ENCODE measurements around the gene CEL.
"Not testable (repeated sequence)": the region's sequence is repeated elsewhere in the genome, so short reads cannot be mapped to it uniquely, and the experiment has no call there.

Gene CEL

GRCh38 chr9:133081957-133082644, 20.3 kb downstream of the CEL start:
- not testable (repeated sequence) for H3K4me2 ChIP-seq (ENCODE audit: low read length); H3K4me3 ChIP-seq (ENCODE audit: low read length); H3K79me2 ChIP-seq (ENCODE audit: control insufficient read depth, insufficient read depth, low read length); H2BK15ac ChIP-seq (replicated peaks; ENCODE audit: low read depth); H3K36me3 ChIP-seq (ENCODE audit: control insufficient read depth, insufficient read depth, low read length); DNase-seq; H3K27ac ChIP-seq (ENCODE audit: low read depth, low read length); H3K23ac ChIP-seq (ENCODE audit: low read length); H3K4me1 ChIP-seq (ENCODE audit: control insufficient read depth, low read depth, low read length); H4K5ac ChIP-seq (ENCODE audit: low read length); H2BK120ac ChIP-seq (ENCODE audit: low read depth, low read length); H3K56ac ChIP-seq (ENCODE audit: low read length); H3K79me1 ChIP-seq (ENCODE audit: low read length); H3K18ac ChIP-seq (ENCODE audit: low read length); H3K9ac ChIP-seq (ENCODE audit: low read length); H3K27me3 ChIP-seq (ENCODE audit: insufficient read depth, low read length, poor library complexity); H3K4ac ChIP-seq (ENCODE audit: low read depth, low read length); H2BK5ac ChIP-seq (ENCODE audit: low read length); H4K8ac ChIP-seq (ENCODE audit: low read depth, low read length); H2AK5ac ChIP-seq (ENCODE audit: low read length)
- WGBS (ENCODE audit: extremely low coverage, insufficient coverage, low lambda C conversion rate) = no CpG with 5 or more reads among the region's 12 CpGs

- not testable (repeated sequence) for H3K4me1 ChIP-seq (ENCODE audit: control insufficient read depth, low read depth, low read length); H3K4me3 ChIP-seq (ENCODE audit: low read length); H2AK5ac ChIP-seq (ENCODE audit: low read length); H3K27ac ChIP-seq (ENCODE audit: low read depth, low read length); H3K23ac ChIP-seq (ENCODE audit: low read length); H4K5ac ChIP-seq (ENCODE audit: low read length); DNase-seq; H3K4me2 ChIP-seq (ENCODE audit: low read length); H3K36me3 ChIP-seq (ENCODE audit: control insufficient read depth, insufficient read depth, low read length); H3K56ac ChIP-seq (ENCODE audit: low read length); H2BK120ac ChIP-seq (ENCODE audit: low read depth, low read length); H3K79me2 ChIP-seq (ENCODE audit: control insufficient read depth, insufficient read depth, low read length); H2BK5ac ChIP-seq (ENCODE audit: low read length); H3K4ac ChIP-seq (ENCODE audit: low read depth, low read length); H3K9ac ChIP-seq (ENCODE audit: low read length); H4K8ac ChIP-seq (ENCODE audit: low read depth, low read length); H3K79me1 ChIP-seq (ENCODE audit: low read length); H3K18ac ChIP-seq (ENCODE audit: low read length); H2BK15ac ChIP-seq (replicated peaks; ENCODE audit: low read depth); H3K27me3 ChIP-seq (ENCODE audit: insufficient read depth, low read length, poor library complexity)
- no CpG with 5 or more reads among the region's 9 CpGs for WGBS (ENCODE audit: extremely low coverage, insufficient coverage, low lambda C conversion rate)
Observed at GRCh38 chr9:133083688-133084087, 21.9 kb downstream of the CEL start.

GRCh38 chr9:133086212-133086860, 24.6 kb downstream of the CEL start:
- not testable (repeated sequence) for H4K5ac ChIP-seq (ENCODE audit: low read length); H2BK120ac ChIP-seq (ENCODE audit: low read depth, low read length); H4K8ac ChIP-seq (ENCODE audit: low read depth, low read length); H3K4me3 ChIP-seq (ENCODE audit: low read length); H2AK5ac ChIP-seq (ENCODE audit: low read length); H3K36me3 ChIP-seq (ENCODE audit: control insufficient read depth, insufficient read depth, low read length); H3K23ac ChIP-seq (ENCODE audit: low read length); H3K79me2 ChIP-seq (ENCODE audit: control insufficient read depth, insufficient read depth, low read length); H3K27me3 ChIP-seq (ENCODE audit: insufficient read depth, low read length, poor library complexity); H3K4me1 ChIP-seq (ENCODE audit: control insufficient read depth, low read depth, low read length); H2BK15ac ChIP-seq (replicated peaks; ENCODE audit: low read depth); DNase-seq; H3K79me1 ChIP-seq (ENCODE audit: low read length); H3K18ac ChIP-seq (ENCODE audit: low read length); H3K27ac ChIP-seq (ENCODE audit: low read depth, low read length); H3K9ac ChIP-seq (ENCODE audit: low read length); H3K4ac ChIP-seq (ENCODE audit: low read depth, low read length); H3K56ac ChIP-seq (ENCODE audit: low read length); H3K4me2 ChIP-seq (ENCODE audit: low read length); H2BK5ac ChIP-seq (ENCODE audit: low read length)
- no CpG with 5 or more reads among the region's 17 CpGs for WGBS (ENCODE audit: extremely low coverage, insufficient coverage, low lambda C conversion rate)

GRCh38 chr9:133086894-133087293, 25.1 kb downstream of the CEL start:
- Histone ChIP-seq H3K23ac (ENCODE audit: low read length) (no peak overlapping the region), H3K9ac (ENCODE audit: low read length) (no peak overlapping the region), H3K27me3 (ENCODE audit: insufficient read depth, low read length, poor library complexity) (no peaks in the 10 kb centered on the region), H2BK120ac (ENCODE audit: low read depth, low read length) (no peak overlapping the region), H3K4me2 (ENCODE audit: low read length) (no peak overlapping the region), H2BK5ac (ENCODE audit: low read length) (no peak overlapping the region), H3K79me1 (ENCODE audit: low read length) (no peaks in the 10 kb centered on the region), H4K5ac (ENCODE audit: low read length) (no peak overlapping the region), H3K4ac (ENCODE audit: low read depth, low read length) (no peak overlapping the region), H3K4me3 (ENCODE audit: low read length) (no peak overlapping the region), H3K36me3 (ENCODE audit: control insufficient read depth, insufficient read depth, low read length) (no peaks in the 10 kb centered on the region), H4K8ac (ENCODE audit: low read depth, low read length) (no peak overlapping the region), H3K79me2 (ENCODE audit: control insufficient read depth, insufficient read depth, low read length) (no peaks in the 10 kb centered on the region), H2AK5ac (ENCODE audit: low read length) (no peak overlapping the region), H3K27ac (ENCODE audit: low read depth, low read length) (no peak overlapping the region), H2BK15ac (replicated peaks; ENCODE audit: low read depth) (no peak overlapping the region), H3K4me1 (ENCODE audit: control insufficient read depth, low read depth, low read length) (no peaks in the 10 kb centered on the region), H3K18ac (ENCODE audit: low read length) (no peak overlapping the region), H3K56ac (ENCODE audit: low read length) (no peak overlapping the region)
- no peak for DNase-seq
- no CpG with 5 or more reads among the region's 15 CpGs for WGBS (ENCODE audit: extremely low coverage, insufficient coverage, low lambda C conversion rate)

GRCh38 chr9:133087429-133088145, 25.8 kb downstream of the CEL start:
- no peak overlapping the region for H2BK15ac ChIP-seq (replicated peaks; ENCODE audit: low read depth)
- no peak overlapping the region for H3K27ac ChIP-seq (ENCODE audit: low read depth, low read length)
- no peak overlapping the region for H3K18ac ChIP-seq (ENCODE audit: low read length)
- no peak overlapping the region for H3K56ac ChIP-seq (ENCODE audit: low read length)
- H3K27me3 ChIP-seq (ENCODE audit: insufficient read depth, low read length, poor library complexity) = no peaks in the 10 kb centered on the region
- H3K79me1 ChIP-seq (ENCODE audit: low read length) = no peaks in the 10 kb centered on the region
- DNase-seq = no peak
- no peak overlapping the region for H3K4me2 ChIP-seq (ENCODE audit: low read length)
- H4K8ac ChIP-seq (ENCODE audit: low read depth, low read length) = no peak overlapping the region
- no CpG with 5 or more reads among the region's 7 CpGs for WGBS (ENCODE audit: extremely low coverage, insufficient coverage, low lambda C conversion rate)
- no peak overlapping the region for H2BK120ac ChIP-seq (ENCODE audit: low read depth, low read length)
- no peak overlapping the region for H3K4me3 ChIP-seq (ENCODE audit: low read length)
- H3K23ac ChIP-seq (ENCODE audit: low read length) = no peak overlapping the region
- H4K5ac ChIP-seq (ENCODE audit: low read length) = no peak overlapping the region
- no peak overlapping the region for H2AK5ac ChIP-seq (ENCODE audit: low read length)
- H3K4me1 ChIP-seq (ENCODE audit: control insufficient read depth, low read depth, low read length) = no peaks in the 10 kb centered on the region
- H3K79me2 ChIP-seq (ENCODE audit: control insufficient read depth, insufficient read depth, low read length) = no peaks in the 10 kb centered on the region
- no peak overlapping the region for H3K9ac ChIP-seq (ENCODE audit: low read length)
- no peaks in the 10 kb centered on the region for H3K36me3 ChIP-seq (ENCODE audit: control insufficient read depth, insufficient read depth, low read length)
- no peak overlapping the region for H2BK5ac ChIP-seq (ENCODE audit: low read length)
- H3K4ac ChIP-seq (ENCODE audit: low read depth, low read length) = no peak overlapping the region
